Neural progenitor cell (in vitro differentiated cells): ENCODE data around the gene MSGN1.

Source experiments
- EZH2 ChIP-seq: fragments of 200-600 bp; sonication (generic); IDR thresholded peaks from 2 replicates; pipeline ENCODE4 v1.6.1; 2017; ENCODE audit warnings: antibody characterized with exemption, mild to moderate bottlenecking, moderate library complexity
- EZH2phosphoT487 ChIP-seq: fragments of 200-600 bp; sonication (generic); IDR thresholded peaks from 2 replicates; pipeline ENCODE4 v1.6.1; 2017; ENCODE audit warnings: antibody characterized with exemption
- TF ChIP-seq, protein P1 (sequence below): fragments of 200-600 bp; sonication (generic); IDR thresholded peaks from 2 replicates; pipeline ENCODE4 v1.5.1; 2017; ENCODE audit warnings: antibody characterized with exemption, mild to moderate bottlenecking

DNA sequence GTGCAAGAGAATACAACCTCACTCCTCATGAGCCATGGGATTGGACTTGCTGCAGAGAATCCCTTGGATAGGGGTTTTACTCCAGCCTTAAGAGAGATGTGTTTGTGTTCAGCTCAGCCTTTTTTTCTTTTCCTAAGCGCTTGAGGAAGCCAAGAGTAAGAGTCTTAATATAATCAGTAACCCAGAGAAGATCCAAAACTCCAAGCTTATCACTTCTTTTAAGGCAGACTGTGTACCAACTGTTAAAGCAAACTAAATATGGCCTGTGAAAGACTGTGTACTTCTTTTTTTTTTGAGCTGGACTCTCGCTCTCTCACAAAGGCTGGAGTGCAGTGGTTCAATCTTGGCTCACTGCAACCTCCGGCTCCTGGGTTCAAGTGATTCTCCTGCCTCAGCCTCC lies 30.4 kb downstream of the MSGN1 start:
- TF ChIP-seq, protein P1, sequence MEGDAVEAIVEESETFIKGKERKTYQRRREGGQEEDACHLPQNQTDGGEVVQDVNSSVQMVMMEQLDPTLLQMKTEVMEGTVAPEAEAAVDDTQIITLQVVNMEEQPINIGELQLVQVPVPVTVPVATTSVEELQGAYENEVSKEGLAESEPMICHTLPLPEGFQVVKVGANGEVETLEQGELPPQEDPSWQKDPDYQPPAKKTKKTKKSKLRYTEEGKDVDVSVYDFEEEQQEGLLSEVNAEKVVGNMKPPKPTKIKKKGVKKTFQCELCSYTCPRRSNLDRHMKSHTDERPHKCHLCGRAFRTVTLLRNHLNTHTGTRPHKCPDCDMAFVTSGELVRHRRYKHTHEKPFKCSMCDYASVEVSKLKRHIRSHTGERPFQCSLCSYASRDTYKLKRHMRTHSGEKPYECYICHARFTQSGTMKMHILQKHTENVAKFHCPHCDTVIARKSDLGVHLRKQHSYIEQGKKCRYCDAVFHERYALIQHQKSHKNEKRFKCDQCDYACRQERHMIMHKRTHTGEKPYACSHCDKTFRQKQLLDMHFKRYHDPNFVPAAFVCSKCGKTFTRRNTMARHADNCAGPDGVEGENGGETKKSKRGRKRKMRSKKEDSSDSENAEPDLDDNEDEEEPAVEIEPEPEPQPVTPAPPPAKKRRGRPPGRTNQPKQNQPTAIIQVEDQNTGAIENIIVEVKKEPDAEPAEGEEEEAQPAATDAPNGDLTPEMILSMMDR = no peak
- TF ChIP-seq EZH2 (no peak), EZH2phosphoT487 (no peak)
